GM06990 (cell line): Measurements from ENCODE around the gene HMCN2.
A peak's percentile ranks its signal among the peaks of the same experiment; 100 is the strongest.

Experiments used
- DNase-seq: peaks from one replicate; pipeline ENCODE4 v3.0.0-alpha.2; 2011; ENCODE audit not compliant: insufficient read length; ENCODE audit errors: extremely low read depth
- H3K27me3 ChIP-seq: replicated peaks from 2 replicates; pipeline ENCODE4 v1.6.0; 2011; ENCODE audit warnings: low read length; ENCODE audit not compliant: control insufficient read depth, insufficient read depth
- H3K36me3 ChIP-seq: 2 replicates; pipeline ENCODE4 v1.5.1; 2011; ENCODE audit warnings: low read length; ENCODE audit not compliant: control insufficient read depth, insufficient read depth
- H3K4me3 ChIP-seq: replicated peaks from 2 replicates; pipeline ENCODE4 v1.5.1; 2011; ENCODE audit warnings: low read depth, mild to moderate bottlenecking, control low read depth, low read length
- CTCF ChIP-seq: IDR thresholded peaks from 2 replicates; pipeline ENCODE4 v1.5.1; 2011; ENCODE audit warnings: low read length, control low read depth, mild to moderate bottlenecking, inconsistent platforms; ENCODE audit not compliant: insufficient read depth, poor library complexity, severe bottlenecking

The HMCN2 gene

GRCh38 chr9:130319300-130319699 lies 53.7 kb downstream of the HMCN2 start:
- no peaks in the 10 kb centered on the region for H3K36me3 ChIP-seq
- no peak for TF ChIP-seq CTCF
- H3K4me3 ChIP-seq: no peak overlapping the region
- peaks cover 4% of the 10 kb centered on the region; the same call in 1 of the 2 replicates for H3K27me3 ChIP-seq
- DNase-seq: no peak

GRCh38 chr9:130319944-130320712 lies 54.6 kb downstream of the HMCN2 start:
- no peak for TF ChIP-seq CTCF
- H3K27me3 ChIP-seq: peaks cover 4% of the 10 kb centered on the region; the same call in 1 of the 2 replicates
- no peak overlapping the region for H3K4me3 ChIP-seq
- no peak for DNase-seq
- no peaks in the 10 kb centered on the region for H3K36me3 ChIP-seq

DNA sequence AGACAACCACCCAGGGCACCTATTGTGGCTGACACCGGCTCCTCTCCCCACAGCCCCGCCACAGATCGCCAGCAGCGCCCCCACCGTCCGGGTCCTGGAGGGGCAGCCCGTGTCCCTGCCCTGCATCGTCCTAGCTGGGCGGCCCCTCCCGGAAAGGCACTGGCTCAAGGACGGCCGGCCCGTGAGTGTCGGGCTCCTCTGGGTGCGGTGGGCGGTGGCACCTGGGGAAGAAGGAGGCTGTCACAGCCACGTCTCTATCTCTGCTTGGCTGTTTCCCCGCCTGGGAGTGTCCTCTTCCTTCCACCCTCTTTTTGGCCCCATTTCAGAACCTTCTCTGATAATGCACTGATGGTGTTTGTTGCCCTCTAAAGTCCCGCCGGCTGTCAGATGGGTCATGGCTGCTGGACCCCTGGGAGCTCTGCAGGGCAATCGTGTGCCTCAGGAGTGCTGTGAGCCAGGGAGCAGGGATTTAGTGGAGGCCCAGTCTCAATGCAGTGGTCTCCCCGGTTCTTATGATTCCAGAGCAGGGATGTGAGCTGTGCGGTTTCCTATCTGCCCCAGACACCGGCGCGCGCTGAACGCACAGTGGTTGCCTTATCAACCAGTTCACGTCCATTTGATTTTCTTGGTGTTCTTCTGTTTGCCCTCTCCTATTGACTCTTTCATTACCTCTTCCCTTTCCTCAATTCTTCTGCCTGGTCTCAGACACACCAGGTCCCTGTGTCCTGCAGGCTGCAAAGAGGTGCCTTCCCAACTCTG lies 55.3 kb downstream of the HMCN2 start:
- Histone ChIP-seq H3K27me3 (peaks cover 4% of the 10 kb centered on the region; the same call in 1 of the 2 replicates), H3K4me3 (no peak overlapping the region), H3K36me3 (no peaks in the 10 kb centered on the region)
- no peak for DNase-seq
- TF ChIP-seq CTCF: peak; percentile 18

DNA sequence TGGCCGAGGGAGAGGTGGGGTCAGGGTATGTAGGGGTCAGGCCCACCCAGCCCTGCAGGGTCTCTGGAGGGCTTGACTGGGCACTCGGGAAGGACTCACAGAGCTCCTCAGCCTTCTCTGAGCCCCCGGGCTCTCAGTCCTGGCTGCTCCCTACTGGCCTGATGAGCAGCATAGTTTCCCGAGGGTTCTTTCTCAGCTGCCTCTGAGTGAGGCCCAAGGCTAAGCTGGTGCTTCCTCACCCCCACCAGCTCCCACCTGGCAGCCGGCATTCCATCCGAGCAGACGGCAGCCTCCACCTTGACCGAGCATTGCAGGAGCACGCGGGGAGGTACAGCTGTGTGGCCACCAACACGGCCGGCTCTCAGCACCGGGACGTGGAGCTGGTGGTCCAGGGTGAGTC lies 56.0 kb downstream of the HMCN2 start:
- H3K27me3 ChIP-seq: peaks cover 4% of the 10 kb centered on the region; the same call in 1 of the 2 replicates
- no peak overlapping the region for H3K4me3 ChIP-seq
- DNase-seq: no peak
- TF ChIP-seq CTCF: no peak
- H3K36me3 ChIP-seq: no peaks in the 10 kb centered on the region

DNA sequence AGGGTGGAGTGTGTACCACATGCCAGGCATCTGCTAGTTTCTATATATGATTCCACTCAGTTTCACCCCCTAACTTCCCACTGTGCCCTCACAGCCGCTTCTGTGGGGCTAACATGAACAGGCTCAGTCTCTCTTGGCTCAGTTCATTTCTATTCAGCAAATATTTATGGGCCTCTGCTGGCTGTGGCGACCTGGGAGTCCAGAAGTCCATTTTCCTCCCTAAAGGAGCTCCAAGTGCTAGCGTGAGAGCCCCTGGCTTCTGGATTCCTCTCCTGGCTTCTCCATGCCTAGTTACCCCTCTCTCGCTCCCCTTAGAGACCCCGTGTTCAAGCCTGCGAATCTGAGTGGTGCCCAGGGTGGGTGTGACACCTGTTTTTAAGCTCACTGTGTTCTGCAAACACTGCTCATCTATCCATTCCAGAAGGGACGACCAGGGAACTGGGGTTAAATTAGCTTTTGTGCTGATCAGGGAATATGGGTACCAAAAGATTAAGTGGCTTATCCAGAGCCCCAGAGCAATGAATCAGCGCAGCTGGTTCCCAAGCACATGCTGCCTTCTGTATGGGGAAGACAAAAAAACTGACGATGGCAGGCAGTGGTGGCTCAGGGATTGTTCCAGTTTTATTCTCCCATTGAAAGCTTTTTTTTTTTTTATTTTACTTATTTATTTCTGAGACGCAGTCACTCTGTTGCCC lies 57.6 kb downstream of the HMCN2 start:
- no peak overlapping the region for H3K4me3 ChIP-seq
- H3K27me3 ChIP-seq: peaks cover 4% of the 10 kb centered on the region
- DNase-seq: no peak
- H3K36me3 ChIP-seq: no peaks in the 10 kb centered on the region
- TF ChIP-seq CTCF: no peak
